A673 (cell line): ENCODE results near the gene EXOC4.

Experiments used
- EZH2 ChIP-seq: fragments of 200-600 bp; sonication (generic); IDR thresholded peaks from 2 replicates; pipeline ENCODE4 v1.6.1; 2017; ENCODE audit warnings: borderline replicate concordance, low read depth, mild to moderate bottlenecking, mixed read lengths, antibody characterized with exemption, low read length; ENCODE audit not compliant: poor library complexity, severe bottlenecking
- TF ChIP-seq, protein P1 (sequence below): fragments of 300-800, 200-600 bp; sonication (generic); conservative IDR thresholded peaks from 2 replicates; pipeline ENCODE4 v1.5.1; 2017; ENCODE audit warnings: low read depth, mild to moderate bottlenecking, antibody characterized with exemption, low read length, moderate library complexity, mixed read lengths

DNA sequence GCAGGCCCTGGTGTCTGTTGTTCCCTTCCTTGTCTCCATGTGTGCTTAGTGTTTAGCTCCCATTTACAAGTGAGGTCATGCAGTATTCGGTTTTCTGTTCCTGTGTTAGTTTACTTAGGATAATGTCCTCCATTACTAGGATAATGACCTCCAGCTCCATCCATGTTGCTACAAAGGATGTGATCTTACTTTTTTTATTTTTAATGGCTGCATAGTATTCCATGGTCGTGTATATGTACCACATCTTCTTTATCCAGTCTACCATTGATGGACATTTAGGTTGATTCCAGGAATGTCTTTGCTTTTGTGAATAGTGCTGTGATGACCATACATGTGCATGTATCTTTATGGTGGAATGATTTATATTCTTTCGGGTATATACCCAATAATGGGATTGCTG lies 333.4 kb downstream of the EXOC4 start:
- TF ChIP-seq, protein P1, sequence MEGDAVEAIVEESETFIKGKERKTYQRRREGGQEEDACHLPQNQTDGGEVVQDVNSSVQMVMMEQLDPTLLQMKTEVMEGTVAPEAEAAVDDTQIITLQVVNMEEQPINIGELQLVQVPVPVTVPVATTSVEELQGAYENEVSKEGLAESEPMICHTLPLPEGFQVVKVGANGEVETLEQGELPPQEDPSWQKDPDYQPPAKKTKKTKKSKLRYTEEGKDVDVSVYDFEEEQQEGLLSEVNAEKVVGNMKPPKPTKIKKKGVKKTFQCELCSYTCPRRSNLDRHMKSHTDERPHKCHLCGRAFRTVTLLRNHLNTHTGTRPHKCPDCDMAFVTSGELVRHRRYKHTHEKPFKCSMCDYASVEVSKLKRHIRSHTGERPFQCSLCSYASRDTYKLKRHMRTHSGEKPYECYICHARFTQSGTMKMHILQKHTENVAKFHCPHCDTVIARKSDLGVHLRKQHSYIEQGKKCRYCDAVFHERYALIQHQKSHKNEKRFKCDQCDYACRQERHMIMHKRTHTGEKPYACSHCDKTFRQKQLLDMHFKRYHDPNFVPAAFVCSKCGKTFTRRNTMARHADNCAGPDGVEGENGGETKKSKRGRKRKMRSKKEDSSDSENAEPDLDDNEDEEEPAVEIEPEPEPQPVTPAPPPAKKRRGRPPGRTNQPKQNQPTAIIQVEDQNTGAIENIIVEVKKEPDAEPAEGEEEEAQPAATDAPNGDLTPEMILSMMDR: no peak
- TF ChIP-seq EZH2: no peak
